IMR-90 (cell line): ENCODE data around the gene ANO1. TPM values are rescaled to one million over a fixed set of nuclear protein-coding genes. Genes with fewer than 3 reads are reported as not detected.

Source experiments
- CTCF ChIP-seq: conservative IDR thresholded peaks from 2 replicates; pipeline ENCODE4 v1.5.1; 2012; ENCODE audit warnings: mild to moderate bottlenecking, low read depth, low read length, improper control_type of control experiment
- MXI1 ChIP-seq: IDR thresholded peaks from 2 replicates; pipeline ENCODE4 v1.6.1; 2012; ENCODE audit warnings: low read depth, mild to moderate bottlenecking, low read length, moderate library complexity, borderline replicate concordance
- polyA plus RNA-seq, 3 experiments: library from polyadenylated mRNA; depleted of rRNA; stranded (reverse); fragments of >200 nt; gene quantifications; 2 replicates each; pipeline ENCODE4 v1.2.3, GENCODE V29; 2012; ENCODE audit warnings: low replicate concordance in 1 of 3
- total RNA-seq: library from RNA; depleted of rRNA; stranded (reverse); fragments of >200 nt; gene quantifications from 2 replicates; pipeline ENCODE4 v1.2.3, GENCODE V29; 2012

The ANO1 gene
- total and polyA plus RNA-seq, 2 of the 4 experiments (the other 2 are of a cell fraction), result 4.1 to 10.7 TPM

- TF ChIP-seq CTCF (peak; percentile 91), MXI1 (no peak)
These were observed 113.5 kb downstream of the ANO1 start (continued) for GRCh38 chr11:70191495-70192140.
